H1 (cell line): ENCODE data around the gene HDGFL3. TPM values are rescaled to one million over a fixed set of nuclear protein-coding genes. Genes with fewer than 3 reads are reported as not detected.

Source experiments
- CTCF ChIA-PET: fragments of 300-600 bp; sonication (Branson Sonifier 250); formaldehyde crosslinking; loops from one replicate; lab custom pipeline; 2021; ENCODE audit not compliant: partially characterized antibody; lab: Charles Lee
- POLR2A ChIA-PET: fragments of 300-600 bp; sonication (Branson Sonifier 250); formaldehyde crosslinking; loops from one replicate; lab custom pipeline; 2021; ENCODE audit warnings: inconsistent platforms; ENCODE audit not compliant: partially characterized antibody; lab: Charles Lee
- DNase-seq, 2 experiments: peaks; one replicate each; pipeline versions ENCODE4 v3.0.0 to v3.0.0-alpha.2; 2010 to 2022; ENCODE audit warnings: low spot score in 2 of 2, low read depth in 1 of 2, mixed read lengths in 1 of 2
- FAIRE-seq: peaks from 2 replicates; lab custom pipeline; 2011; peaks lifted over from hg19 to GRCh38; lab: Jason Lieb, UNC
- H2AFZ ChIP-seq: 2 replicates; pipeline ENCODE4 v1.8.1; 2012; ENCODE audit warnings: low read length, inconsistent platforms
- H2AK5ac ChIP-seq: 2 replicates; pipeline ENCODE4 v1.6.1; 2013; ENCODE audit warnings: low read depth, low read length
- H2BK120ac ChIP-seq: replicated peaks from 2 replicates; pipeline ENCODE3; 2013; ENCODE audit warnings: low read depth, low read length, inconsistent platforms
- H2BK12ac ChIP-seq: 2 replicates; pipeline ENCODE4 v1.6.1; 2013; ENCODE audit warnings: low read depth, low read length
- H2BK15ac ChIP-seq: 2 replicates; pipeline ENCODE4 v1.6.1; 2013; ENCODE audit warnings: low read length
- H2BK20ac ChIP-seq: 2 replicates; pipeline ENCODE4 v1.6.1; 2013; ENCODE audit warnings: low read length
- H2BK5ac ChIP-seq: 2 replicates; pipeline ENCODE4 v1.6.1; 2013; ENCODE audit warnings: low read depth, low read length
- H3K14ac ChIP-seq: 2 replicates; pipeline ENCODE4 v1.6.1; 2013; ENCODE audit warnings: inconsistent platforms; ENCODE audit not compliant: insufficient read length
- H3K18ac ChIP-seq: 2 replicates; pipeline ENCODE4 v1.6.1; 2013; ENCODE audit warnings: low read length; ENCODE audit errors: extremely low read depth
- H3K23ac ChIP-seq: 2 replicates; pipeline ENCODE4 v1.6.1; 2013; ENCODE audit warnings: inconsistent platforms; ENCODE audit not compliant: insufficient read length
- H3K23me2 ChIP-seq: 2 replicates; pipeline ENCODE4 v1.6.1; 2013; ENCODE audit warnings: low read depth, low read length
- H3K27ac ChIP-seq: 2 replicates; pipeline ENCODE4 v1.6.1; 2011; ENCODE audit warnings: low read depth, low read length, inconsistent platforms
- H3K27me3 ChIP-seq, 4 experiments: replicated peaks in 1 of 4; 1 replicate in 1 of 4; 2 replicates in 3 of 4; pipeline versions ENCODE4 v1.6.1 to v1.8.1; 2011 to 2013; ENCODE audit warnings: low read length in 3 of 4, mild to moderate bottlenecking in 3 of 4, inconsistent platforms in 2 of 4, mixed read lengths in 2 of 4, moderate library complexity in 1 of 4; ENCODE audit not compliant: control insufficient read depth in 3 of 4, insufficient read depth in 3 of 4; ENCODE audit errors: extremely low read depth in 1 of 4
- H3K36me3 ChIP-seq, 4 experiments: 2 replicates each; pipeline versions ENCODE4 v1.6.1 to v1.8.1; 2011 to 2013; ENCODE audit warnings: mild to moderate bottlenecking in 4 of 4, low read length in 3 of 4, moderate library complexity in 2 of 4, control low read depth in 1 of 4, inconsistent platforms in 1 of 4; ENCODE audit not compliant: insufficient read depth in 4 of 4, control insufficient read depth in 2 of 4
- H3K4ac ChIP-seq: replicated peaks from 2 replicates; pipeline ENCODE3; 2013; ENCODE audit warnings: low read length, low read depth, mixed read lengths, inconsistent platforms; ENCODE audit not compliant: insufficient read length
- H3K4me1 ChIP-seq, 4 experiments: replicated peaks in 1 of 4; 1 replicate in 1 of 4; 2 replicates in 3 of 4; pipeline versions ENCODE4 v1.6.1 to v1.8.1; 2011 to 2013; ENCODE audit warnings: low read length in 3 of 4, inconsistent platforms in 2 of 4, mixed read lengths in 1 of 4; ENCODE audit not compliant: insufficient read depth in 4 of 4, control insufficient read depth in 3 of 4
- H3K4me2 ChIP-seq, 2 experiments: 2 replicates each; pipeline versions ENCODE4 v1.6.1 to v1.8.1; 2011 to 2013; ENCODE audit warnings: low read depth in 2 of 2, low read length in 2 of 2, control low read depth in 1 of 2, inconsistent platforms in 1 of 2, mild to moderate bottlenecking in 1 of 2; ENCODE audit not compliant: insufficient read depth in 1 of 2
- H3K4me3 ChIP-seq, 4 experiments: fragments of 200-600, 300-600 bp in 1 of 4; sonication (generic), shearing (Covaris generic), sonication (Bioruptor Twin) in 1 of 4; 2 replicates each; pipeline versions ENCODE4 v1.5.1 to v1.8.1; 2011 to 2016; ENCODE audit warnings: low read length in 4 of 4, low read depth in 3 of 4, control low read depth in 2 of 4, inconsistent platforms in 2 of 4, mild to moderate bottlenecking in 2 of 4, mixed read lengths in 1 of 4, moderate library complexity in 1 of 4; ENCODE audit not compliant: insufficient read depth in 2 of 4; ENCODE audit errors: extremely low read depth in 1 of 4
- H3K56ac ChIP-seq: replicated peaks from 2 replicates; pipeline ENCODE3; 2013; ENCODE audit warnings: low read depth, mild to moderate bottlenecking, mixed read lengths, low read length, inconsistent platforms; ENCODE audit not compliant: insufficient read length
- H3K79me1 ChIP-seq: 2 replicates; pipeline ENCODE4 v1.6.1; 2013; ENCODE audit warnings: low read depth, low read length, control low read depth
- H3K79me2 ChIP-seq, 2 experiments: 2 replicates each; pipeline versions ENCODE4 v1.6.1 to v1.8.1; 2012 to 2013; ENCODE audit warnings: low read length in 2 of 2, mild to moderate bottlenecking in 2 of 2, inconsistent platforms in 1 of 2; ENCODE audit not compliant: insufficient read depth in 2 of 2, control insufficient read depth in 1 of 2
- H3K9ac ChIP-seq, 4 experiments: replicated peaks in 1 of 4; 1 replicate in 1 of 4; 2 replicates in 3 of 4; pipeline versions ENCODE4 v1.6.1 to v1.8.1; 2011 to 2013; ENCODE audit warnings: low read depth in 3 of 4, low read length in 3 of 4, control low read depth in 2 of 4, mild to moderate bottlenecking in 2 of 4, moderate library complexity in 2 of 4, inconsistent platforms in 1 of 4; ENCODE audit errors: extremely low read depth in 1 of 4
- H3K9me3 ChIP-seq, 2 experiments: 2 replicates each; pipeline versions ENCODE4 v1.6.1 to v1.8.1; 2012 to 2013; ENCODE audit warnings: mild to moderate bottlenecking in 2 of 2, moderate library complexity in 2 of 2, control low read depth in 1 of 2, inconsistent platforms in 1 of 2, low read depth in 1 of 2, low read length in 1 of 2, mixed read lengths in 1 of 2; ENCODE audit not compliant: insufficient read depth in 2 of 2
- H4K20me1 ChIP-seq, 2 experiments: replicated peaks in 1 of 2; 2 replicates each; pipeline versions ENCODE3 to v1.8.1; 2011 to 2013; ENCODE audit warnings: inconsistent platforms in 2 of 2, low read length in 2 of 2, mild to moderate bottlenecking in 1 of 2; ENCODE audit not compliant: insufficient read depth in 2 of 2, control insufficient read depth in 1 of 2
- H4K5ac ChIP-seq: 2 replicates; pipeline ENCODE4 v1.6.1; 2013; ENCODE audit warnings: low read length, low read depth, mixed read lengths, inconsistent platforms; ENCODE audit not compliant: insufficient read length
- H4K8ac ChIP-seq: 2 replicates; pipeline ENCODE4 v1.8.0; 2013; ENCODE audit warnings: mild to moderate bottlenecking, moderate library complexity, low read length, inconsistent platforms; ENCODE audit not compliant: insufficient read depth; ENCODE audit errors: extremely low read depth
- H4K91ac ChIP-seq: replicated peaks from 2 replicates; pipeline ENCODE3; 2013; ENCODE audit warnings: low read length, mixed read lengths, inconsistent platforms; ENCODE audit not compliant: insufficient read length
- CHD1 ChIP-seq: IDR thresholded peaks from 2 replicates; pipeline ENCODE4 v1.6.1; 2012; ENCODE audit warnings: low read depth, low read length, improper control_type of control experiment
- CTBP2 ChIP-seq: IDR thresholded peaks from 2 replicates; pipeline ENCODE4 v1.7.0; 2011; ENCODE audit warnings: borderline replicate concordance, mild to moderate bottlenecking, moderate library complexity, mixed read lengths, low read length; ENCODE audit not compliant: insufficient read depth, insufficient read length
- FOSL1 ChIP-seq: IDR thresholded peaks from 2 replicates; pipeline ENCODE4 v1.6.1; 2011; ENCODE audit warnings: mild to moderate bottlenecking, low read depth, low read length, moderate library complexity; ENCODE audit not compliant: insufficient read depth
- JUND ChIP-seq: IDR thresholded peaks from 2 replicates; pipeline ENCODE4 v1.6.1; 2011; ENCODE audit warnings: mild to moderate bottlenecking, improper control_type of control experiment, low read length
- NANOG ChIP-seq: IDR thresholded peaks from 2 replicates; pipeline ENCODE4 v1.6.1; 2011; ENCODE audit warnings: low read length, low read depth, mild to moderate bottlenecking, inconsistent platforms; ENCODE audit not compliant: insufficient read depth, poor library complexity, severe bottlenecking
- NRF1 ChIP-seq: IDR thresholded peaks from 2 replicates; pipeline ENCODE4 v1.6.1; 2011; ENCODE audit warnings: mild to moderate bottlenecking, low read depth, low read length, improper control_type of control experiment
- RNF2 ChIP-seq: fragments of 200-900, 300-1000 bp; sonication (generic); IDR thresholded peaks from 2 replicates; pipeline ENCODE4 v1.7.1; 2016; ENCODE audit warnings: borderline replicate concordance, low read depth, mild to moderate bottlenecking, antibody characterized with exemption, low read length; ENCODE audit not compliant: poor library complexity, severe bottlenecking; ENCODE audit errors: missing control alignments
- SAP30 ChIP-seq: fragments of 300-600 bp; sonication (generic); IDR thresholded peaks from 2 replicates; pipeline ENCODE4 v1.7.1; 2012; ENCODE audit warnings: low read length, moderate library complexity, mild to moderate bottlenecking, inconsistent platforms; ENCODE audit not compliant: insufficient read depth, insufficient replicate concordance
- SP1 ChIP-seq: IDR thresholded peaks from 2 replicates; pipeline ENCODE4 v1.6.1; 2011; ENCODE audit warnings: low read depth, low read length
- SRF ChIP-seq: IDR thresholded peaks from 2 replicates; pipeline ENCODE4 v1.6.1; 2011; ENCODE audit warnings: mild to moderate bottlenecking, low read depth, low read length, moderate library complexity
- TCF12 ChIP-seq: IDR thresholded peaks from 2 replicates; pipeline ENCODE4 v1.6.1; 2011; ENCODE audit warnings: low read depth, mild to moderate bottlenecking, low read length
- WGBS, 2 experiments: shearing (Covaris generic) in 1 of 2; methylation state at CpG; one replicate each; pipeline versions ENCODE4 v1.1.6 to v1.1.7; 2013 to 2015; ENCODE audit warnings: low lambda C conversion rate in 2 of 2, mixed read lengths in 2 of 2, inconsistent platforms in 1 of 2, low coverage in 1 of 2, missing lambda C conversion rate in 1 of 2; ENCODE audit not compliant: insufficient replicate concordance in 2 of 2, insufficient coverage in 1 of 2, insufficient read length in 1 of 2; ENCODE audit errors: extremely low coverage in 1 of 2, missing lambda C conversion rate in 1 of 2; 5-methylcytosine and 5-hydroxymethylcytosine counted together
- polyA plus RNA-seq, 7 experiments: library from polyadenylated mRNA; depleted of rRNA in 3 of 7; stranded (reverse) in 5 of 7; unstranded in 2 of 7; fragments of >200 nt in 5 of 7; fragments of 200-250 nt in 2 of 7; gene quantifications; 1 replicate in 5 of 7; 2 replicates in 1 of 7; 4 replicates in 1 of 7; pipeline versions ENCODE4 v1.2.1 to v1.2.3, GENCODE V29; 2011 to 2013; ENCODE audit warnings: missing spikeins in 2 of 7, mixed read lengths in 2 of 7
- total RNA-seq: library from RNA; stranded (reverse); fragmentation: NEBNext Ultra II Directional; extraction: Animal tissue kit (Norgen Biotek cat#: 25700); gene quantifications from 2 replicates; pipeline ENCODE4 v1.2.1, GENCODE V29; 2021

HDGFL3 gene
- total and polyA plus RNA-seq, 2 of the 8 experiments (the other 6 are each of a cell fraction or from before 2014, with no cell fraction given), result 14.1 to 149 TPM

- Histone ChIP-seq H3K14ac (no peak overlapping the region), H4K91ac (no peak overlapping the region), H2BK12ac (no peak overlapping the region), H2AK5ac (no peak overlapping the region), H3K23me2 (peaks cover 3% of the 10 kb centered on the region; the same call in 1 of the 2 replicates), H3K9me3 (no peaks in the 10 kb centered on the region), H3K27ac (no peak overlapping the region), H2BK15ac (no peak overlapping the region), H4K20me1 (no peaks in the 10 kb centered on the region), H3K18ac (no peak overlapping the region), H3K56ac (no peak overlapping the region), H2BK5ac (no peak overlapping the region), H3K4ac (no peak overlapping the region), H2BK20ac (no peak overlapping the region), H2AFZ (no peak overlapping the region), H3K4me2 (no peak overlapping the region), H3K79me1 (no peaks in the 10 kb centered on the region), H3K36me3 (no peaks in the 10 kb centered on the region), H4K5ac (no peak overlapping the region)
- 90% methylated on average over 2 of the region's 2 CpGs; no CpG with 5 or more reads in 1 of the 2 experiments for WGBS, 2 experiments
- CTCF ChIA-PET, result no interaction called here
- no peak for DNase-seq
- no peak for TF ChIP-seq NRF1
- no peak for TF ChIP-seq TCF12
- no peak for TF ChIP-seq RNF2
- TF ChIP-seq NANOG, result no peak
- no peak for TF ChIP-seq CHD1
- no peak for TF ChIP-seq CTBP2
- TF ChIP-seq SRF, result no peak
- no peak for TF ChIP-seq SAP30
- TF ChIP-seq SP1, result no peak
- no peak for TF ChIP-seq JUND
- TF ChIP-seq FOSL1, result no peak
- TF ChIP-seq, all 59 proteins: peak for 0
- no peak overlapping the region for H2BK120ac ChIP-seq
- no peak overlapping the region for H3K4me3 ChIP-seq
- FAIRE-seq, result no peak
- no peak overlapping the region for H3K23ac ChIP-seq
- peaks cover 0 to 16% (median 11%) of the 10 kb centered on the region in 4 experiments; a peak in 6 of 7 replicates for H3K27me3 ChIP-seq
- H4K8ac ChIP-seq, result no peak overlapping the region
- POLR2A ChIA-PET, result no interaction called here
- H3K4me1 ChIP-seq, result no peaks in the 10 kb centered on the region
- H3K79me2 ChIP-seq, result no peaks in the 10 kb centered on the region
- H3K9ac ChIP-seq, result no peak overlapping the region
Observed at GRCh38 chr15:83102346-83102745, 105.3 kb downstream of the HDGFL3 start.
